ENCODE measurements around the gene DCBLD2.

The DCBLD2 gene

DNA sequence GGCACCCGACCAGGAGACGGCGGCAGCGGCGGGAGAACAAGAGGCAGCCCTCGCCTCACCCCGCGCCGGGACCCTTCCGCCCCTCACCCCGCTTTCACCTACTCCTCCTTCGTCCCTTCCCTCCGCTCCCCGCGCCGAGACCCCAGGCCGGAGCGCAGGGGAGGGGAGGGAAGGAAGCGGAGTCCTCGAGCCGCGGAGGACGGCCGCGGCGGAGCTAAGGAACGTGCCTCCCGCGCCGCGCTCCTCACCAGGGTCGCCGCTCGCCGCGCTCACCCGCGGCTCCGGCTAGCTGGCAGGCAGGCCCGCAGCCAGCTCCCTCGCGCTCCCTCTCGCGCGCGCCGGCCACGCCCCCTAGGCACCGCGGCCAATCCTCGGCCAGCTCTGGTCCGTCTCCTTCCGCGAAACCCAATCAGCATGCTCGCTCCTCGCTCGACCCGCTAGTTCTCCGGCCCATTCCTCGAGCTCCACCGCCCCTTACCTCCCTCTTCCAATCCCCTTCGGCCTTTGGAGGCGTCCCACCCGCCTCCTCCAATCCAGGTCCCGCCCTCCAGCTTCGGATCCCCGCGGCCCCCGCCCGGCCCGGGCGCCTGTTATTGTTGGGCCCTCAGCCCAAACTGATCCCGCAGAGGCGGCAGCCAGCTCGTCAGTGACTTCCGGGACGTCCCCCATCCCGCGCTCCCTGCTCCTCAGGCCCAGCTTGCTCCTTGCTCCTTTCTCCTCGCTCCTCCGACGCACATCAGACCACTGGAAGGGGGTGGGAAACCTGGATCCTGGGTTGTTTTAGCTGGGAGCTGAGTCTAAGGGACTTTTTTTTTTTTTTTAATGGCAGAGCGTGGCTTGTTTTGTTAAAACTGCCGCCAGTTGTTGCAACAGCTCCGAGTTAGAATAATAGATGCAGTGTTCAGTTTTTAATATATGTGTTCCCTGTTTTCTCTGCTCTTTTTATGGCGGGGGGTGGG is at the start of gene DCBLD2:
TSS of gene DCBLD2 (minus strand) at position 304 of the 959 bp plus-strand sequence. CDS start 369 bp downstream, outside the sequence.
- peak; percentile 76 to 90 (median 82) for DNase-seq

GRCh38 chr3:98945666-98946065 is 44.2 kb upstream of the DCBLD2 start:
- DNase-seq, result no peak

DNA sequence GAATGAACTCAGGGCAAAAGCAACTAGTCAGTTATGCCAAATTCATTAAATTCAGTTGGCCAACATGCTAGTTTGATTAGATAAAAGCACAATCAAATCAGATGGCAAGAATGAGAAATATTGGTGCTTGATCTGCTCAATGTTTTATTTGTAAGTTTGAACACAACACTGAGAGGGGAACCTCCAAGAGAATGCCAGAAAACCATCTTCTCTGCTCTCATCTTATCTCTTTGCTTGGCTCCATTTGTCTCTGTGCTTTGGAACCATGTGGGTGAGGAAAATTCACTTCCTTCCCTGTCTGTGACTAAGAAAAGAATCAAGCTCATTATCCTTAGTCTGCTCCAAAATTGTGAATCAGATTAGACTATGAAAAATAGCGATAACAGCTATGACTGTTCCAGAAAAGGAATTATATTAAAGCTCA is 43.6 kb upstream of the DCBLD2 start:
- no peak for DNase-seq

GRCh38 chr3:98930413-98930812 is 28.9 kb upstream of the DCBLD2 start:
- no peak for DNase-seq

DNA sequence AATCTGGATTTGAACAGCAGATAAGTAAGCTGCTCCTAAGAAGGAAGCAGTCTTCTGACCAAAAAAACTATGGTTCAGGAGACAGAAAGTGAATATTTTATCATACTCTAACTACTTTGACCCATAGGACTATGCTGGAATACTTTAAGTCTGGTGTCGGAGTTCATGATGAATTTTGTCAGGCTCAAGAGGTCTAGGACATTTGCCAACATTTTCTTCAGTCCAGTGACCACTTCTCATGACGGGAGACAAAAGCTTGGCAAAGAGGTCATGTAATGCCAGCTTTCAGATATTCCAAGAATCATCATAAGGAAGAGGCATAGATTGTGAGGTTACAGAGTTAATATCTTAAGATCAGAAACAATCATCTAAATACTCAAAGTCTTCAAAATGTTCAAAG is 20.5 kb upstream of the DCBLD2 start:
- no peak for DNase-seq

- no peak for DNase-seq
Observed at GRCh38 chr3:98920166-98920565, 18.7 kb upstream of the DCBLD2 start.

GRCh38 chr3:98918586-98918985 is 17.1 kb upstream of the DCBLD2 start:
- no peak for DNase-seq

DNA sequence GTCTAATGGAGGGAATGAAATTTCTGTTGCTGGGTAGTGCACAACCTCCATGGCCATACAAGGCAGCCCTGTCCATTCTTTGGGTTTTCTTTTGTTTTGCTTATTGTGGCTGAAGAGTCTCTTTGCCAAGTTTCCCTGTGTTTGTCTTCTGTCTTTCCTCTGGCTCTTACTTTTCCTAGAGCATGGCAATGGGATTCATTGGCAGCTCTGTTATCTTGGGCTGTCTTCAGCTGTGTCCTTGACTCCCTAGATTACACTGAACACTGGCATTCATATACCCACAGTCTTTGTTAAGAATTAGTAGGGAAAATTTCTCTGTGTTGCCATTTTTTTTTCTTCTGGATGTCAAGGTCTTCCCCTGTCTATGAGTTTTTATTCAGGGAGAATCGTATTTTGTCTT is 16.1 kb upstream of the DCBLD2 start:
- DNase-seq, result no peak

- no peak for DNase-seq
Observed at GRCh38 chr3:98914210-98915080, 12.9 kb upstream of the DCBLD2 start.

GRCh38 chr3:98912448-98912847 is 11.0 kb upstream of the DCBLD2 start:
- no peak for DNase-seq

DNA sequence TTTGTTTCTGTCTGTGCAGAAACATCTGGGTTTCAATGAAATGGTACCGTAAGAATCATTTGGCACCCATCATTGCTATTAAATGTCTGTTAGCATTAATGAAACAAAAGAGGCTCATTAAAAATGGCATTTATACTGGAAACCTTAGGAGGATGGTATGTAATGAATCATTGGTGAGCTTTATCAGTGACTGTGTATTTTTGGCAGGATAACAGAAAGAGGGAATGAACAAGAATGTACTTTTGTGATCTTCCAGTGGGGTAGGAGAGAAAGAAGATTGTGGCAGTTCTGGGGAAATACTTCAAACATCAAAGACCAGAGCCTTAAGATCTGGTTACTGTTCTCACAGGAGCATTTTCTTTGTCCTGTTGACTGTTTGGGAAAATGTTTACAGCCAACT is 4.7 kb upstream of the DCBLD2 start:
- DNase-seq, result no peak

DNA sequence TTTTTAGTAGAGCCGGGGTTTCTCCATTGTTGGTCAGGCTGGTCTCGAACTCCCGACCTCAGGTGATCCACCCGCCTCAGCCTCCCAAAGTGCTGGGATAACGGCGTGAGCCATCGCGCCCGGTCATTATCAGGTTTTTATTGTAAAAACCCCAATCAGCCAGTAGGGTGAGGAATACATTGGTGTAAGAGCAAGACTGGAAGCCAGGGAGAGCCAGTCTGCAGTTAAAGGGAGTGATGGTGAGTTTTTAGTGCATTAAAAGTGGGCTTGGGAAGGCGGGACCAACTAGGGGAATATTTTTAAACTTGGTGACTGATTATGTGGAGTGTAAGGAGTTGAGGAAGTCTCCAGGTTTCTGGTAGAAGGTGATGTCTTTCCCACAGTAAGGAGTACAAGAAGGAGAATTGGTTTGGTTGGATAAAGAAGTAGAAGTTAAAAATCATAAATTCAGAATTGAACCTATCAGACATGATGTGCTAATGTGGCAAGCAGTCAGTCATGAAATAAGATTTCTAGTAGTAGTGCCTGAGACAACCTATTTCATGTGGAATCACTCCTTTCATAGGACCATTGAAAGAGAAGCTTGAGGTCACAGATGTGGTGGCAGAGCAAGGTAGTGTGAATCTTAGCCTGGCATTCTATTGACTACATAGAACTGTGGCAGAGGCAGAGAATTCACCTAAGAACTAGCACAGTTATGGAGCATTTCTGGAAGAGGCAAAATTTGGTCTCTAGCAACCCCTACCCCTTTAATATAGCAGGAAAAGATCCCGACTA is 2.4 kb upstream of the DCBLD2 start:
- DNase-seq, result no peak

DNA sequence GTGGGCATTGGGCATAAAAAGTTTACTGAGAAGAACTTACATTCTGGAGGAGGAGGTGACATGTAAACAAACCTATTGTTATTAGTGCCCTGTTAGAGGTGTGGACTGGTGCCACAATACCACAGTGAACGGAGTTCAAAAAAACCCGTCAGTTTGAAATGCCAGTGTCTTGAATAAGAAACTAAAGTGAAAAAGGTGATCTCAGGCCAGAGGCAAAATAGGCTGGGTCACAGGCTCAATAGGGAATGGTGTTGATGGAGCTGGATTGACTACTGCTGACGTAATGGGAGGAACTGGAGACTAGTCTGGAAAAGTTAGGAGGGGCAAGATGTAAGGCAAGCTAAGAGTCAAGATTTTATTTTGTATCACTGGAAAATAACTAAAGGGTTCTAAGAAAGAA is 1.6 kb upstream of the DCBLD2 start:
- DNase-seq, result no peak

GRCh38 chr3:98902351-98902740 is 851 bp upstream of the DCBLD2 start:
- DNase-seq, result no peak

GRCh38 chr3:98901119-98901391 is 440 bp downstream of the DCBLD2 start:
- peak in 1 of 4 experiments; percentile 10 for DNase-seq

DNA sequence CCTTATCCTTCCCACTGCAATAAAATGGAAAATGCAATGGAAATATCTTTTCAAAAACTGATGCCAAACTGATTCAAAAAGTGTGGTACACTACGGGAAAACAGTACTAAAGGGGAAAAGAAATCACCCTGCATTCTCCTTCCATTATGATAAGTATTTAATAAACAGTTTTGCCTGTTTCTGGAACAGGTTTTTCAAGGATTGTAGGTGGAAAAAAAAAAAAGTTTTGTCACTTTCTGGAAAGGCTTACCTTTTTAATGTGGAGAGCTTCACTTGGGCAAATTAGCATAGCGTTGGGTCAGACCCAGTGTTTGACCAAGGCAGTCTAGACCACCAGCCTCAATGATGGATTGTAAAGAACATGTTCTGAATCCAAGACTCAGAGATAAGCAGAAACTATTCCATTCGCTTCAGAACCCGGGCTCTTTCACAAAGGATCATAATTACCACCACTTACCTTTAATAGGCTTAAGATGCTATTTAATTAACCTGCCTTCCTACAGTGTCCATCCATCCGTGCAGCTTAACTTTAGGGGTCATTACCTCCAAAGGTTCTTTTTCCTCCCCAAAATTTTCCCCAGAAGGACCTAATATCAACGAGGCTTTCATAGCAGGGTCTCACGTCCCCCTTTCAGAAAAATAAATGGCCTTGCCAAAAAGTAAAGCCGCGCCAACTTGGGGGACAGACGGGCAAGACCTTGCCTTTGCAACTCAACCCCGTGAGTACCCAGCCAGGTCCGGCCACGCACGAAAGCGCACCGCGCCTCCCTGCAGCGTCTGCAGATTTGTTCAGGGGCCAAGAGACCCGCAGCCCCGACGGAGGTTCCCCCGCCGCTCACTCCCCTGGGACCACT is 1.0 kb downstream of the DCBLD2 start:
- peak in 1 of 4 experiments; percentile 1 for DNase-seq

- no peak for DNase-seq
Observed at GRCh38 chr3:98897701-98898100, 3.8 kb downstream of the DCBLD2 start.

DNA sequence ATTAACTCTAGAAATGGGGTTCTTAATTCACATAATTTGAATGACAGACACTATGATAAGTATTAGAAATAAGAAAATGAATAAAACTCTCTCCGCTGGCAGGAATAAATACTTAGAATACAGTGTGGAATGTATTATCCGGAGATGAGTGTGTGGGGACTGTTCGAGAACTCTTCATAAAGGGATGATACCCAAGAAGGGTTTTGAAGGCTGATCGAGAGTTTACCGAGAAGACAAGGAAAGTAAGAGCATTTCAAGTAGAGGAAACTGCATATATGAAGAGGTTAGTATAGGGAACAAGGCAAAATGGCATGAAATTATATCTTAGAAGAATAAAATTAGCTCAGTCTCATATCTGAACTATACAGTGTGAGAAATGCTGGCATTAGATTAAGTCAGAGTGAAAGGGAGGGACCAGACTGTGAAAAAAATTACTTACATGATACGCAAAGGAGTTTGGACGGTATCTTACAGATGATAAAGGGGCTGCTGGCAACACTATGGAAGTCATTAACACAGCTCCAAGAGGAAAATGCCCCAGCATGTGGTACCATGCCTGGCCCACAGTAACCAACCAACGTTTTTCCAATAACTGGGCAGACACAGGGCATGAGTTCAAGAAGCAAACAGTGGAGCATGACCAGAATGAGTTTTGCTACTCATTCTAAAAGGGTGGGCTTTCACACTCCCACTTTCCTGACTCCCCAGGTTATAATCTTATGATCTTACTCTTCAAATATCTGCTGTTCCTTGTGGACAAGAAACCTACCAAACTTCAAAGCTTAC is 6.5 kb downstream of the DCBLD2 start:
- no peak for DNase-seq

- DNase-seq, result no peak
Observed at GRCh38 chr3:98893740-98894139, 7.8 kb downstream of the DCBLD2 start.

DNA sequence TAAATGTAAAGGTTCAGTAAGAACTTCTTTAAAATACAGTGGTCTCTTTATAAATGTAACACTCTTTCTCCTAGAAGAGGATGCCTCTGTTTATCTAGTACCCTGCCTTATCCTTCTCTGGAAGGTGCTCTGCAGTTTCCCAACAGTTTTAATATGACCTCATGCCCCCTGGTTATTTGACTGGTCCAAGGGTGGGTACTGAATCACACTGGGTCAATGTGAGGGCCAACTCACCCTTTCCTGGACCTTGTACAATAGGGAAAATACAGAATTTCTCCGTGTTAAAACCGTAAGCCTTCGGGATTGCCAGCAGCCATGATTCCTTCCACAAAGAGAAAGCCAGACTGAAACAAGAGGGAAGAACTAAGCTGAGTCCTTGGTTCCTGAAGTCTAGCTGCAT is 9.2 kb downstream of the DCBLD2 start:
- DNase-seq, result no peak
